ENCODE data around the gene SMAD9. TPM values are rescaled to one million over a fixed set of nuclear protein-coding genes. Genes with fewer than 3 reads are reported as not detected.

The SMAD9 gene
- total RNA-seq, 2 donors from 2014 or later: 1.6 to 1.8 TPM

- intact Hi-C loops (cut with DNase I): no loop called here
- ATAC-seq (no peak), DNase-seq (no peak)
- Histone ChIP-seq H3K9me3 (no peaks in the 10 kb centered on the region), H3K27ac (no peak overlapping the region), H3K4me3 (no peak overlapping the region), H3K4me1 (no peaks in the 10 kb centered on the region), H3K27me3 (no peaks in the 10 kb centered on the region), H3K36me3 (replicated peaks in 1 of 2; ENCODE audit: insufficient read depth in 1 of 2, low read depth in 2 of 2) (no peaks in the 10 kb centered on the region)
- no peak for TF ChIP-seq CTCF (IDR thresholded peaks at IDR 0.05)
- no peak for TF ChIP-seq POLR2A (IDR thresholded peaks at IDR 0.05)
- 80 to 84% methylated on average over 2 of the region's 2 CpGs for WGBS, 2 donors
These were observed 12.2 kb downstream of the SMAD9 start for GRCh38 chr13:36907821-36908220.

- no peak for ATAC-seq
- intact Hi-C loops (cut with DNase I): no loop called here
- H3K27me3 ChIP-seq: no peaks in the 10 kb centered on the region
These were observed 12.8 kb downstream of the SMAD9 start for GRCh38 chr13:36907266-36907665.

GRCh38 chr13:36905944-36906343 is 14.1 kb downstream of the SMAD9 start:
- 83 to 84% methylated on average over 5 of the region's 5 CpGs for WGBS, 2 donors
- H3K27me3 ChIP-seq: no peaks in the 10 kb centered on the region
- DNase-seq (no peak), ATAC-seq (no peak)
- no peak overlapping the region for H3K4me3 ChIP-seq
- H3K4me1 ChIP-seq: no peaks in the 10 kb centered on the region
- intact Hi-C loops (cut with DNase I): no loop called here
- no peaks in the 10 kb centered on the region for H3K36me3 ChIP-seq (replicated peaks in 1 of 2; ENCODE audit: insufficient read depth in 1 of 2, low read depth in 2 of 2)
- H3K27ac ChIP-seq: no peak overlapping the region
- no peak for TF ChIP-seq CTCF (IDR thresholded peaks at IDR 0.05)
- no peak for TF ChIP-seq POLR2A (IDR thresholded peaks at IDR 0.05)
- H3K9me3 ChIP-seq: no peaks in the 10 kb centered on the region

More at GRCh38 chr13:36907266-36907665, 12.8 kb downstream of the SMAD9 start:
- Histone ChIP-seq H3K4me3 (no peak overlapping the region), H3K27ac (no peak overlapping the region), H3K36me3 (replicated peaks in 1 of 2; ENCODE audit: insufficient read depth in 1 of 2, low read depth in 2 of 2) (no peaks in the 10 kb centered on the region), H3K9me3 (no peaks in the 10 kb centered on the region), H3K4me1 (no peaks in the 10 kb centered on the region)
- 88% methylated on average over 4 of the region's 4 CpGs for WGBS, 2 donors
- TF ChIP-seq POLR2A (IDR thresholded peaks at IDR 0.05): no peak
- no peak for TF ChIP-seq CTCF (IDR thresholded peaks at IDR 0.05)
- no peak for DNase-seq

GRCh38 chr13:36903925-36904595 is 16.0 kb downstream of the SMAD9 start:
- no peak overlapping the region for H3K27ac ChIP-seq
- DNase-seq: no peak
- no peak for TF ChIP-seq CTCF (IDR thresholded peaks at IDR 0.05)
- TF ChIP-seq POLR2A (IDR thresholded peaks at IDR 0.05): no peak
- H3K36me3 ChIP-seq (replicated peaks in 1 of 2; ENCODE audit: insufficient read depth in 1 of 2, low read depth in 2 of 2): no peaks in the 10 kb centered on the region
- no peaks in the 10 kb centered on the region for H3K27me3 ChIP-seq
- 35 to 38% methylated on average over 8 of the region's 8 CpGs for WGBS, 2 donors
- no peaks in the 10 kb centered on the region for H3K4me1 ChIP-seq
- intact Hi-C loops (cut with DNase I): no loop called here
- H3K4me3 ChIP-seq: no peak overlapping the region
- no peaks in the 10 kb centered on the region for H3K9me3 ChIP-seq
- no peak for ATAC-seq

- intact Hi-C loops (cut with DNase I): no loop called here
- Histone ChIP-seq H3K4me3 (no peak overlapping the region), H3K9me3 (no peaks in the 10 kb centered on the region), H3K27me3 (no peaks in the 10 kb centered on the region), H3K4me1 (no peaks in the 10 kb centered on the region), H3K27ac (no peak overlapping the region), H3K36me3 (replicated peaks in 1 of 2; ENCODE audit: insufficient read depth in 1 of 2, low read depth in 2 of 2) (no peaks in the 10 kb centered on the region)
- TF ChIP-seq CTCF (IDR thresholded peaks at IDR 0.05) (no peak), POLR2A (IDR thresholded peaks at IDR 0.05) (no peak)
- DNase-seq (no peak), ATAC-seq (no peak)
These were observed 22.9 kb downstream of the SMAD9 start for GRCh38 chr13:36897054-36897616.
